Stimulated activated naive CD8-positive, alpha-beta T cell treated with anti-CD3 and anti-CD28 coated beads, Interleukin-15, Interleukin-2, amounts not matched to agents 100 ng/mL and 50 ng/mL, for 24 hours (primary cell): ENCODE data around the gene CDC20.
"Not testable (repeated sequence)": the region's sequence is repeated elsewhere in the genome, so short reads cannot be mapped to it uniquely, and the experiment has no call there.

Source experiments
- H3K27ac Mint-ChIP-seq: one replicate; pipeline ENCODE4 v1.8.0; 2021; ENCODE audit warnings: mild to moderate bottlenecking, mixed read lengths
- H3K27me3 Mint-ChIP-seq: one replicate; pipeline ENCODE4 v1.8.0; 2021; ENCODE audit warnings: mixed read lengths
- H3K36me3 Mint-ChIP-seq: one replicate; pipeline ENCODE4 v1.8.0; 2021; ENCODE audit warnings: low read depth, mixed read lengths
- H3K4me1 Mint-ChIP-seq: one replicate; pipeline ENCODE4 v1.8.0; 2021; ENCODE audit warnings: low read depth, mixed read lengths
- H3K4me3 Mint-ChIP-seq: one replicate; pipeline ENCODE4 v1.8.0; 2021; ENCODE audit warnings: mild to moderate bottlenecking, mixed read lengths
- H3K9me3 Mint-ChIP-seq: one replicate; pipeline ENCODE4 v1.8.0; 2021; ENCODE audit warnings: mixed read lengths

Gene CDC20

GRCh38 chr1:43360616-43361015 lies 1.8 kb downstream of the CDC20 start:
- Mint-ChIP-seq H3K9me3 (no peaks in the 10 kb centered on the region), H3K27ac (no peak overlapping the region), H3K4me1 (peaks cover 56% of the 10 kb centered on the region), H3K4me3 (peak overlapping the region; percentile 95), H3K27me3 (no peaks in the 10 kb centered on the region), H3K36me3 (peaks cover 66% of the 10 kb centered on the region)

GRCh38 chr1:43363283-43363934 lies 4.6 kb downstream of the CDC20 start:
- no peaks in the 10 kb centered on the region for H3K27me3 Mint-ChIP-seq
- peaks cover 67% of the 10 kb centered on the region for H3K36me3 Mint-ChIP-seq
- H3K9me3 Mint-ChIP-seq = no peaks in the 10 kb centered on the region
- peak overlapping the region; percentile 84 for H3K27ac Mint-ChIP-seq
- H3K4me1 Mint-ChIP-seq = peaks cover 60% of the 10 kb centered on the region
- no peak overlapping the region for H3K4me3 Mint-ChIP-seq

GRCh38 chr1:43363935-43364525 lies 5.2 kb downstream of the CDC20 start:
- H3K27ac Mint-ChIP-seq = peak overlapping the region; percentile 62
- peaks cover 71% of the 10 kb centered on the region for H3K36me3 Mint-ChIP-seq

GRCh38 chr1:43365678-43366077 lies 6.9 kb downstream of the CDC20 start:
- H3K4me1 Mint-ChIP-seq = peaks cover 62% of the 10 kb centered on the region
- peaks cover 60% of the 10 kb centered on the region for H3K36me3 Mint-ChIP-seq
- H3K4me3 Mint-ChIP-seq = peak overlapping the region; percentile 93
- no peaks in the 10 kb centered on the region for H3K9me3 Mint-ChIP-seq
- H3K27ac Mint-ChIP-seq = peak overlapping the region; percentile 89
- H3K27me3 Mint-ChIP-seq = no peaks in the 10 kb centered on the region

More at GRCh38 chr1:43363935-43364525, 5.2 kb downstream of the CDC20 start:
- H3K4me3 Mint-ChIP-seq = no peak overlapping the region
- H3K9me3 Mint-ChIP-seq = no peaks in the 10 kb centered on the region
- peaks cover 67% of the 10 kb centered on the region for H3K4me1 Mint-ChIP-seq
- H3K27me3 Mint-ChIP-seq = no peaks in the 10 kb centered on the region

GRCh38 chr1:43366179-43366578 lies 7.4 kb downstream of the CDC20 start:
- Mint-ChIP-seq H3K4me3 (peak overlapping the region; percentile 93), H3K4me1 (peaks cover 59% of the 10 kb centered on the region), H3K27ac (peak overlapping the region; percentile 89), H3K27me3 (no peaks in the 10 kb centered on the region), H3K36me3 (peaks cover 56% of the 10 kb centered on the region), H3K9me3 (no peaks in the 10 kb centered on the region)

- Mint-ChIP-seq H3K4me1 (peaks cover 55% of the 10 kb centered on the region), H3K9me3 (no peaks in the 10 kb centered on the region), H3K4me3 (peak overlapping the region; percentile 93), H3K36me3 (peaks cover 52% of the 10 kb centered on the region), H3K27me3 (no peaks in the 10 kb centered on the region), H3K27ac (peak overlapping the region; percentile 89)
These were observed 7.8 kb downstream of the CDC20 start for GRCh38 chr1:43366601-43367025.

- H3K27ac Mint-ChIP-seq = peak overlapping the region; percentile 89
These were observed 8.5 kb downstream of the CDC20 start for GRCh38 chr1:43367026-43367903.

GRCh38 chr1:43367904-43368645 lies 9.3 kb downstream of the CDC20 start, which contains the start of gene ELOVL1:
ELOVL1 (minus strand) TSS chr1:43368011; CDS start chr1:43365609, 2,402 bp downstream.
- Mint-ChIP-seq H3K9me3 (no peaks in the 10 kb centered on the region), H3K27ac (peak within 1 kb of the TSS; percentile 95), H3K4me1 (peaks cover 43% of the 10 kb centered on the region), H3K27me3 (no peaks in the 10 kb centered on the region), H3K36me3 (peaks cover 37% of the 10 kb centered on the region), H3K4me3 (peak within 1 kb of the TSS; percentile 95)

More at GRCh38 chr1:43367026-43367903, 8.5 kb downstream of the CDC20 start:
- H3K27me3 Mint-ChIP-seq = no peaks in the 10 kb centered on the region
- H3K4me3 Mint-ChIP-seq = peak overlapping the region; percentile 93
- no peaks in the 10 kb centered on the region for H3K9me3 Mint-ChIP-seq
- H3K4me1 Mint-ChIP-seq = peaks cover 48% of the 10 kb centered on the region
- H3K36me3 Mint-ChIP-seq = peaks cover 45% of the 10 kb centered on the region

- Mint-ChIP-seq H3K4me3 (peak overlapping the region; percentile 95), H3K27me3 (no peaks in the 10 kb centered on the region), H3K27ac (peak overlapping the region; percentile 95), H3K4me1 (peaks cover 38% of the 10 kb centered on the region), H3K36me3 (peaks cover 31% of the 10 kb centered on the region), H3K9me3 (no peaks in the 10 kb centered on the region)
These were observed 9.9 kb downstream of the CDC20 start for GRCh38 chr1:43368646-43369020.

- H3K27ac Mint-ChIP-seq, H3K4me3 Mint-ChIP-seq, H3K9me3 Mint-ChIP-seq, H3K27me3 Mint-ChIP-seq: not testable (repeated sequence)
- peaks cover 21% of the 10 kb centered on the region for H3K36me3 Mint-ChIP-seq
- H3K4me1 Mint-ChIP-seq = peaks cover 35% of the 10 kb centered on the region
These were observed 11.0 kb downstream of the CDC20 start for GRCh38 chr1:43369779-43370178.

- Mint-ChIP-seq H3K27ac (peak overlapping the region; percentile 6), H3K27me3 (no peaks in the 10 kb centered on the region), H3K36me3 (peaks cover 14% of the 10 kb centered on the region), H3K4me3 (no peak overlapping the region), H3K4me1 (peaks cover 31% of the 10 kb centered on the region), H3K9me3 (no peaks in the 10 kb centered on the region)
These were observed 11.8 kb downstream of the CDC20 start for GRCh38 chr1:43370564-43370963.

- H3K4me1 Mint-ChIP-seq = peaks cover 18% of the 10 kb centered on the region
These were observed 13.4 kb downstream of the CDC20 start for GRCh38 chr1:43372172-43372571.

GRCh38 chr1:43373066-43373940 lies 14.5 kb downstream of the CDC20 start:
- Mint-ChIP-seq H3K9me3 (no peaks in the 10 kb centered on the region), H3K27me3 (no peaks in the 10 kb centered on the region), H3K4me3 (no peak overlapping the region), H3K36me3 (peaks cover 9% of the 10 kb centered on the region), H3K4me1 (peaks cover 17% of the 10 kb centered on the region), H3K27ac (no peak overlapping the region)

More at GRCh38 chr1:43372172-43372571, 13.4 kb downstream of the CDC20 start:
- peaks cover 10% of the 10 kb centered on the region for H3K36me3 Mint-ChIP-seq
- no peak overlapping the region for H3K27ac Mint-ChIP-seq
- no peak overlapping the region for H3K4me3 Mint-ChIP-seq
- no peaks in the 10 kb centered on the region for H3K27me3 Mint-ChIP-seq
- H3K9me3 Mint-ChIP-seq = no peaks in the 10 kb centered on the region
